Measurements from ENCODE around the gene PLEKHA1.

DNA sequence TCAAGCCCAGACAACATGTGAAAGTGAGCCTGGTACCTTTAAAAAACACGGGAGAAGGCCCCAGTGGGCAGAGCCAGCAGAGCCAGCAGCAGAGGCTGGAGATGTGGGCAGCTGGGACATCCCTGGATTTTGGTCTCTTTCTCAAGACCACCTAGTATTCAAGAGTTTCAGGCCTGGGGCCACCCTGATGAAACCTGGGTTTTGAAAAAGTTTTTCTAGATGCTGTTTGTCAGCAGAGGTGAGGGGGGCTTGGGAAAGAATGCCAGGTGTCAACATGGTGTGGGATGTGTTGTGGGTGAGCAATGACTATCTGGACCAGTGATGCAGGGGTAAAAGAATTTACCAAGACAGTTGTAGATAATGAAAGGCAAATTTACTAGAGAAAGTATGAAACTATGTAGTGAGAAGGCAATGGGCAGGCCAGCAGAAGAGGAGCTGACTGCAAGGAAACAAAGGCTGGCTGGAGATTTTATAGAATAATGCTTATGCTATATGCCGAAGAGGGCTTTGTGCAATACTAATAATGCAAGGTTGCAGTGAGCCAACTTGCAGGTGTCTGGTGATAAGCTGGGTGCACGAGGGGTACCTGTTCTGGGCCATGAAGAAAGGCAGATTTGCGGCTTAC is 28.1 kb upstream of the PLEKHA1 start:
- TF ChIP-seq, protein P1, sequence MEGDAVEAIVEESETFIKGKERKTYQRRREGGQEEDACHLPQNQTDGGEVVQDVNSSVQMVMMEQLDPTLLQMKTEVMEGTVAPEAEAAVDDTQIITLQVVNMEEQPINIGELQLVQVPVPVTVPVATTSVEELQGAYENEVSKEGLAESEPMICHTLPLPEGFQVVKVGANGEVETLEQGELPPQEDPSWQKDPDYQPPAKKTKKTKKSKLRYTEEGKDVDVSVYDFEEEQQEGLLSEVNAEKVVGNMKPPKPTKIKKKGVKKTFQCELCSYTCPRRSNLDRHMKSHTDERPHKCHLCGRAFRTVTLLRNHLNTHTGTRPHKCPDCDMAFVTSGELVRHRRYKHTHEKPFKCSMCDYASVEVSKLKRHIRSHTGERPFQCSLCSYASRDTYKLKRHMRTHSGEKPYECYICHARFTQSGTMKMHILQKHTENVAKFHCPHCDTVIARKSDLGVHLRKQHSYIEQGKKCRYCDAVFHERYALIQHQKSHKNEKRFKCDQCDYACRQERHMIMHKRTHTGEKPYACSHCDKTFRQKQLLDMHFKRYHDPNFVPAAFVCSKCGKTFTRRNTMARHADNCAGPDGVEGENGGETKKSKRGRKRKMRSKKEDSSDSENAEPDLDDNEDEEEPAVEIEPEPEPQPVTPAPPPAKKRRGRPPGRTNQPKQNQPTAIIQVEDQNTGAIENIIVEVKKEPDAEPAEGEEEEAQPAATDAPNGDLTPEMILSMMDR (IDR thresholded peaks at IDR 0.05) = no peak
- TF ChIP-seq EZH2 (IDR thresholded peaks at IDR 0.05; ENCODE audit: borderline replicate concordance, insufficient read depth, low read depth, low read length, poor library complexity, severe bottlenecking) = no peak

Measured in B cell (primary cell).